Body of pancreas (tissue), 4 donors: ENCODE measurements around the gene CTNNB1. TPM values are rescaled to one million over a fixed set of nuclear protein-coding genes. Genes with fewer than 3 reads are reported as not detected.

Source experiments
- ATAC-seq: fragments of 150-250 bp; one replicate; pipeline ENCODE4 v1.9.1; 2016
- DNase-seq, 4 donors: peaks; one replicate each; pipeline ENCODE4 v3.0.0-alpha.2; 2019
- H3K27ac ChIP-seq, 4 donors: fragments of 200-600 bp; sonication (generic); 1 replicate in 3 of 4; 2 replicates in 1 of 4; pipeline versions ENCODE4 v1.5.1 to v1.6.1; 2016 to 2019; ENCODE audit warnings: mild to moderate bottlenecking in 1 of 4, mixed read lengths in 1 of 4, moderate library complexity in 1 of 4
- H3K27me3 ChIP-seq, 2 donors: fragments of 200-600 bp; sonication (generic); one replicate each; pipeline ENCODE4 v1.6.0; 2016; ENCODE audit warnings: mild to moderate bottlenecking in 1 of 2
- H3K36me3 ChIP-seq, 2 donors: fragments of 200-600 bp; sonication (generic); replicated peaks in 1 of 2; 2 replicates each; pipeline ENCODE4 v1.5.1; 2016; ENCODE audit warnings: low read depth in 2 of 2; ENCODE audit not compliant: insufficient read depth in 1 of 2
- H3K4me1 ChIP-seq: fragments of 200-600 bp; sonication (generic); one replicate; pipeline ENCODE4 v1.6.0; 2016
- H3K4me3 ChIP-seq, 2 donors: fragments of 200-600 bp; sonication (generic); 1 replicate in 1 of 2; 2 replicates in 1 of 2; pipeline ENCODE4 v1.5.1; 2016 to 2019
- H3K9me3 ChIP-seq, 3 donors: fragments of 200-600 bp; sonication (generic); 1 replicate in 2 of 3; 2 replicates in 1 of 3; pipeline ENCODE4 v1.5.1; 2016
- POLR2A ChIP-seq, 3 donors: fragments of 450-650 bp; IDR thresholded peaks; one replicate each; pipeline ENCODE4 v1.6.1; 2016; ENCODE audit warnings: antibody characterized with exemption in 3 of 3, mild to moderate bottlenecking in 2 of 3
- WGBS, 2 donors: methylation state at CpG; one replicate each; pipeline ENCODE4 v1.1.5; 2017; 5-methylcytosine and 5-hydroxymethylcytosine counted together
- intact Hi-C: fragments of 100-400 bp; cut with DNase I; formaldehyde crosslinking; loops from one replicate; pipeline ENCODE4 v1.15.1; 2023
- total RNA-seq, 2 donors: library from RNA; depleted of rRNA; stranded (reverse); fragments of >200 nt; gene quantifications; one replicate each; pipeline ENCODE4 v1.1.0, GENCODE V29; 2016
- TF ChIP-seq, protein P1 (sequence below), 7 experiments: fragments of 450-650 bp in 4 of 7; fragments of 200-600 bp in 3 of 7; sonication (generic) in 3 of 7; IDR thresholded peaks; one replicate each; pipeline ENCODE4 v1.5.1; 2016 to 2019; ENCODE audit warnings: antibody characterized with exemption in 7 of 7

Gene CTNNB1
- total RNA-seq, 2 donors from 2014 or later, result 144 to 266 TPM

DNA sequence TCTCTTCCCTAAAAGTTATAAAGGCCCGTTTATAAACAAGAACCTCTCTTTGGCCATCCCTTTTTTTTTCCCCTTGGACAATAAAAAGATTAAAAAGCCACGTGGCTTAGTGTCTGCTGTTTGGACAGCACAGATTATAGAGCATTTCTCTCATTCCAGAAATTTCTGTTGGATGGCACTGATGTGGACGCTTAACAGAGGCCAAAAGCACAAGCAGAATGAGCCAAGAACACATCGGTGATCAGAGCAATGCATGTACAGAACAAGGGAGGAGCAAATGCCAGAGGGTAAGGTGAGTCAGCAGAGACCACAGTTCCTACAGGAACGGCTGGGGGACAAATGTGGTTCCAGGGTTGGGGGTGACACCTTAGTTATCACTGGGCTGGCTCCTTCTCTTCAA, 30.3 kb upstream of the CTNNB1 start:
- WGBS, 2 donors, result 43 to 46% methylated on average over 5 of the region's 5 CpGs
- H3K27ac ChIP-seq, result no peak overlapping the region
- TF ChIP-seq, protein P1, sequence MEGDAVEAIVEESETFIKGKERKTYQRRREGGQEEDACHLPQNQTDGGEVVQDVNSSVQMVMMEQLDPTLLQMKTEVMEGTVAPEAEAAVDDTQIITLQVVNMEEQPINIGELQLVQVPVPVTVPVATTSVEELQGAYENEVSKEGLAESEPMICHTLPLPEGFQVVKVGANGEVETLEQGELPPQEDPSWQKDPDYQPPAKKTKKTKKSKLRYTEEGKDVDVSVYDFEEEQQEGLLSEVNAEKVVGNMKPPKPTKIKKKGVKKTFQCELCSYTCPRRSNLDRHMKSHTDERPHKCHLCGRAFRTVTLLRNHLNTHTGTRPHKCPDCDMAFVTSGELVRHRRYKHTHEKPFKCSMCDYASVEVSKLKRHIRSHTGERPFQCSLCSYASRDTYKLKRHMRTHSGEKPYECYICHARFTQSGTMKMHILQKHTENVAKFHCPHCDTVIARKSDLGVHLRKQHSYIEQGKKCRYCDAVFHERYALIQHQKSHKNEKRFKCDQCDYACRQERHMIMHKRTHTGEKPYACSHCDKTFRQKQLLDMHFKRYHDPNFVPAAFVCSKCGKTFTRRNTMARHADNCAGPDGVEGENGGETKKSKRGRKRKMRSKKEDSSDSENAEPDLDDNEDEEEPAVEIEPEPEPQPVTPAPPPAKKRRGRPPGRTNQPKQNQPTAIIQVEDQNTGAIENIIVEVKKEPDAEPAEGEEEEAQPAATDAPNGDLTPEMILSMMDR (IDR thresholded peaks at IDR 0.05), result no peak
- no peak for TF ChIP-seq POLR2A (IDR thresholded peaks at IDR 0.05)

DNA sequence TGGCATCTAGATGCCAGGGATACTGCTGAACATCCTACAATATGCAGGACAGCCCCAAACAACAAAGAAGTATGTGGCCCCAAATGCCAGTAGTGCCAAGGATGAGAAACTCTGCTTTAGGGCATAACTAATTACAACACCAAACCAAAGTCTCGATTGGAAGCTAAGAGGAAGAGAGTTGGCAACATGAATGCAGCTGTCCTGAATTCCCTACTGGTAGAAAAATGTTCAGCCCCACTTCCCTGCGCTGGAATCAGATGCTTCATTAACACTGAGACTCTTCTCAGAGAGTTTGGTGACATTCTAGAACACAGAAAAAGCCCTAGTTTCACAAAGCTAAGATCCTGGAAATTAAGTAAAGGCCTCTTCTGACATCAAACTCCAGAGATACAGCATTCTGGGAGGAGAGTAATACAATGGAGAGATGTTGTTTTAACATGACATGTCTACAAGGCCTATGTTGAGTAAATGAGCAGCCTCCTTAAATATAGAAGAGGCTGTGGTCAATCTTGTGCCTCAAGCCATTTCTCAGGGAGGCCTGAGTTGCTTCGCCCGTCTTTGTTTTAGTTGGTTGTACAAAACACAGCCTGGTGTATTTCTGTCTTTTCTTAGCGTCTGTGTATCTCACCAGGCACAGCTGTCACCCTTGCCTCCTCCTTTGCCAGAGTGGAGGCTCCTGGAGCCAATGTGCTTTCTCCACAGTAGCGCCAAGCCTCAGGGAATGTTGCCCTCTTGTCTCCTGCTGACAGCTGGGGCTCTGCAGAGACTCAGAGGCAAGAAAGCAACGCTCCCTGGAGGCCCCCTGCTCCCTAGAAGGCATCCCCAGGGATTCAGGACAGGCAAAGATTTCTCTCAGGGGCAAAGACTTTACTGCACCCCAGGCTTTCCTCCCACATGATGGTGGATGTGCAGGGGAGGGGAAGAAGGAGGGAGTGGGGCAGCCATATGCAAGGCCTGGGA, 25.1 kb upstream of the CTNNB1 start:
- no peak overlapping the region for H3K4me3 ChIP-seq
- ATAC-seq (no peak), DNase-seq (no peak)
- 79 to 84% methylated on average over 7 of the region's 7 CpGs for WGBS, 2 donors
- no peak overlapping the region for H3K27ac ChIP-seq
- no peaks in the 10 kb centered on the region for H3K9me3 ChIP-seq
- intact Hi-C loops, result no loop called here
- H3K36me3 ChIP-seq, result no peaks in the 10 kb centered on the region
- H3K4me1 ChIP-seq, result no peaks in the 10 kb centered on the region
- TF ChIP-seq, protein P1 (IDR thresholded peaks at IDR 0.05), result no peak
- TF ChIP-seq POLR2A (IDR thresholded peaks at IDR 0.05), result no peak
- no peaks in the 10 kb centered on the region for H3K27me3 ChIP-seq

More for the DNA sequence above, 30.3 kb upstream of the CTNNB1 start:
- Histone ChIP-seq H3K27me3 (no peaks in the 10 kb centered on the region), H3K4me3 (no peak overlapping the region), H3K36me3 (no peaks in the 10 kb centered on the region), H3K4me1 (no peaks in the 10 kb centered on the region), H3K9me3 (no peaks in the 10 kb centered on the region)
- intact Hi-C loops, result no loop called here
- DNase-seq (no peak), ATAC-seq (no peak)

DNA sequence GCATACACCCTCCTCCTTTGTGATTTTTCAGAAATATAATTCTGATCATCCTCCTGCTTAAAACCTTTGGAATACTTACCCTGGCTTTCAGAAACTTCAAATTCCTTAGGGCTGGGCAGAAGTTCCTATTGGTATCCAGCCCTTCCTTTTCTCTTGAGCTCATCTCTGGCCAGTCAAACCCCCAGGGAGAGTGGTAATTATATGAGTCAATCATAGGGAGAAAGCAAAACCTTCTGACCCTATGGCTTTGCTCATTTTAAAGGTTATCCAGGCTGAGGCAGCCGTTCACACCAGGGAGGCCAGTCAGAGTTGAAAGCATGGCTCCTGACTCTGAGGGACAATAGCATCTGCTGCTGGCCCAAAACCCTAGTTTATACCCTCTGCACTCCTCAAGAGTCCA, 23.9 kb upstream of the CTNNB1 start:
- 60 to 76% methylated on average over 1 of the region's 1 CpG for WGBS, 2 donors
- intact Hi-C loops, result no loop called here

DNA sequence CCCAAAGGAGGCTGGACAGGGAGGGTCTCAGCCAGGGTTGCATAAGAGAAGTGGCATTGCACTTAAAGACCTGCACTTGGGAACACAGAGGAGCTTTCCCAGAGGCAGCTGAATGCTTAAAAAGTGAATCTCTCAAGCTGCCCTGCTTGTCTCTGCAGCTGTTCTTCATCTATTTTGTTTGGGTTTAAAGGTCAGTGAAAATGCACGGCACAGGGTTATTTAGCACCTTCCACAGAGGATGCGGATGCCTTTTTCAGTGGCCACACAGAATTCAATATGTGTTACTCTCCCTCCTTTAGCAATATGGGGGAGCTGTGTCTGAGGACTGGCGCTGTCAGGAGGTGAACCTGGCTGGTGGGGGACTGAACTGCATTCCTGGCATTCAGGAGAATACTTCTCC, 22.7 kb upstream of the CTNNB1 start:
- 46 to 53% methylated on average over 3 of the region's 3 CpGs for WGBS, 2 donors
- Histone ChIP-seq H3K4me3 (no peak overlapping the region), H3K27me3 (no peaks in the 10 kb centered on the region), H3K27ac (no peak overlapping the region), H3K36me3 (no peaks in the 10 kb centered on the region), H3K4me1 (no peaks in the 10 kb centered on the region), H3K9me3 (no peaks in the 10 kb centered on the region)
- DNase-seq, result no peak
- TF ChIP-seq POLR2A (IDR thresholded peaks at IDR 0.05), result no peak
- TF ChIP-seq, protein P1 (IDR thresholded peaks at IDR 0.05), result no peak
- intact Hi-C loops, result no loop called here
- ATAC-seq, result no peak

More for the DNA sequence above, 23.9 kb upstream of the CTNNB1 start:
- no peak overlapping the region for H3K27ac ChIP-seq
- no peaks in the 10 kb centered on the region for H3K4me1 ChIP-seq
- DNase-seq, result no peak
- no peaks in the 10 kb centered on the region for H3K9me3 ChIP-seq
- TF ChIP-seq, protein P1 (IDR thresholded peaks at IDR 0.05), result no peak
- no peak for TF ChIP-seq POLR2A (IDR thresholded peaks at IDR 0.05)
- no peak overlapping the region for H3K4me3 ChIP-seq
- no peaks in the 10 kb centered on the region for H3K27me3 ChIP-seq
- no peak for ATAC-seq
- H3K36me3 ChIP-seq, result no peaks in the 10 kb centered on the region
